ENCODE measurements around the gene MRPL37.

- TF ChIP-seq POLR2A (IDR thresholded peaks at IDR 0.05; ENCODE audit: low read depth, low read length) (no peak), TAF1 (IDR thresholded peaks at IDR 0.05; ENCODE audit: borderline replicate concordance, low read depth, low read length) (no peak)
These were observed 59.7 kb downstream of the MRPL37 start for GRCh38 chr1:54259546-54260140.
